ENCODE results near the gene SELENOO.

The SELENOO gene

DNA sequence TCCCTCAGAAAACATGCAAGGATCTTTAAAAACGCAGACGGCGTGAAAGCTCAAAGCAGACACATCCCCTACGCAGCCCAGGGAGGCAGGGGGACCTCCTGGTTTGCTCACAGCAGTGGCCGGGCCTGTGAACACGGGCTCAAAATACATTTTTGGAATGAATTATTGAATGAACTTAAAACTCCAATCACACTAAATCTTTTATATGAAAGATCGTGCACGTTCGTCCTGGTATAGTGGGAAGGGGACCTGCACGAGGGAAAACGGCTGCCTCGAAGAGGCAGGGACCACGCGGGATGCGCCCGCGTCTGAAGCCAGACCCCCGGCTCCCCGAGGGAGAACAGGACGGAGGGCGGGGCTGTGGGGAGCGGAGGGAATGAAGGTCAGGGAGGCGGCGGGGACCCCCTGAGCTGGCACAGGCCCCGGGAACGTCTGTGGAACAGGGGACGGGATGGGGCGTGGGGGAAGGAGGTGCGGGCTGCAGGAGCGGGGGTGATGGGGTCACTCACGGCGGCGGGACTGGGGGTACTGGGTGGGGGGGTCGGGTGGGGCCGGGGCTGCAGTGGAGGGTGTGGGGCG lies 31.5 kb upstream of the SELENOO start:
- no peak for DNase-seq (ENCODE audit: extremely low spot score)
- ChIA-PET CTCF (no interaction called here), POLR2A (interaction anchor here (0.6 kb wide), 1 partner anchor 46 kb away, joined by 3 read pairs; no protein-coding TSS in a partner anchor)
- TF ChIP-seq, protein P1, sequence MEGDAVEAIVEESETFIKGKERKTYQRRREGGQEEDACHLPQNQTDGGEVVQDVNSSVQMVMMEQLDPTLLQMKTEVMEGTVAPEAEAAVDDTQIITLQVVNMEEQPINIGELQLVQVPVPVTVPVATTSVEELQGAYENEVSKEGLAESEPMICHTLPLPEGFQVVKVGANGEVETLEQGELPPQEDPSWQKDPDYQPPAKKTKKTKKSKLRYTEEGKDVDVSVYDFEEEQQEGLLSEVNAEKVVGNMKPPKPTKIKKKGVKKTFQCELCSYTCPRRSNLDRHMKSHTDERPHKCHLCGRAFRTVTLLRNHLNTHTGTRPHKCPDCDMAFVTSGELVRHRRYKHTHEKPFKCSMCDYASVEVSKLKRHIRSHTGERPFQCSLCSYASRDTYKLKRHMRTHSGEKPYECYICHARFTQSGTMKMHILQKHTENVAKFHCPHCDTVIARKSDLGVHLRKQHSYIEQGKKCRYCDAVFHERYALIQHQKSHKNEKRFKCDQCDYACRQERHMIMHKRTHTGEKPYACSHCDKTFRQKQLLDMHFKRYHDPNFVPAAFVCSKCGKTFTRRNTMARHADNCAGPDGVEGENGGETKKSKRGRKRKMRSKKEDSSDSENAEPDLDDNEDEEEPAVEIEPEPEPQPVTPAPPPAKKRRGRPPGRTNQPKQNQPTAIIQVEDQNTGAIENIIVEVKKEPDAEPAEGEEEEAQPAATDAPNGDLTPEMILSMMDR (IDR thresholded peaks at IDR 0.05; ENCODE audit: control extremely low read depth, extremely low read depth, low read depth, missing control alignments) = no peak

DNA sequence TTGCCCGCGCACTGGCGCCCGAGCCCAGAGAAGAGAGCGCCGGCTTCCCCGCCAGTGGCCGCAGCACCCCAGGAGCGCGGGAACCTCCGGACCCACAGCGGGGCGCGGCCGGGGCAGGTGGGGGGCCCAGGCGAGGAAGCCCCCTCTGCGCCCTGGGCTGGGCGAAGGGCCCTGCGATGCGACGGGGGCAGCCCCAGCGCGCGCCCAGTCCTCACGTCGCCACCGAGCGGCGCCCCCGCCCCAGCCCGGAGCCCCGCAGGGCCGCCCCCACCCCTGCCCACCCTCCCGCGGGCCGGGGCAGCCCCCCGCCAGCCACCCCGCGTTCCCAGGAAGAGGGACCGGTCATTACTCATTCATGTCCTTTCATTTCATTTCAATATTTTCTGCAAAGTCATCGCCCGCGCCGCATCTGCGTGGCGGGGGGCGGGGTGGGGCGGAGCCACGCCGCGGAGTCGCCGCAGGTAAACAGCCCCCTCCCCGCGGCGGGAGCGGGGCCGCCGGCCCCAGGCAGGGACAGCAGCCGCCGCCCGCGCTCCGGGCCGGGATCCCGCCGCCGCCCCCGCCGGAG lies 31.0 kb upstream of the SELENOO start:
- ChIA-PET CTCF (no interaction called here), POLR2A (no interaction called here)
- peak; percentile 64 for DNase-seq (ENCODE audit: extremely low spot score)
- TF ChIP-seq, protein P1 (IDR thresholded peaks at IDR 0.05; ENCODE audit: control extremely low read depth, extremely low read depth, low read depth, missing control alignments) = peak; percentile 9

DNA sequence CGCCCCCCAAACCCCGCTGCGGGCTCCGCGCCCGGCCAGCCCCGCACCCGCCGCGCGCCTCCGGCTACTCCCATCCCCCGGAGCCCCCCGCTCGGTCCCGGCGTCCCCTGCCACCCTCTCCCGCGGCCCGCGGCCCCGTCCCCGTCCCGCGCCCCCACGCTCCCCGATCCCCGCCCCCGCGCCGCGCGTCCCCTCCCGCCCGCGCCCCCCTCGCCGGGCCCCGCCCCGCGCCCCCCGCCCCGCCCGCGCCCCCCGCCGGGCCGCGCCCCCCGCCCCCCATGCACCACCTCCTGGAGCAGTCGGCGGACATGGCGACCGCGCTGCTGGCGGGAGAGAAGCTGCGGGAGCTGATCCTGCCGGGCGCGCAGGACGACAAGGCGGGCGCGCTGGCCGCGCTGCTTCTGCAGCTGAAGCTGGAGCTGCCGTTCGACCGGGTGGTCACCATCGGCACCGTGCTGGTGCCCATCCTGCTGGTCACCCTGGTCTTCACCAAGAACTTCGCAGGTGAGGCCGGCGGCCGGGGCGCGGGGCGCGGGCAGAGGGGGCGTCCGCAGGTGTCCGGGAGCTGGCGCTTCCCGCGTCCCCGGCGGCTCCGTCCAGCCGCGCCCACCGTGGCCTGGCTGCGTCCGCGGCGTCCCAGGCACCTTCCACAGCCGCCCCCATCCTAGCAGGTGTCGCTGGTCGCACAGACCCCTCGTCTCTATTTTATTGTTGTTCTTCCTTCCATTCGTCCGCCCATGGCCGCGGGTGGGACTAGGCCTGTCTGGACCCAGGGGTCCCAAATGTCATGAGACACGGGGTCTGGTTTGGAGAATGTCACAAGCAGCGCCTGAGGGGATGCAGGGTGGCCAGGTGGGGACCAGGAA lies 30.1 kb upstream of the SELENOO start, which contains the start of gene PANX2:
Gene PANX2 (plus strand): TSS at position 279 of the 866 bp plus-strand sequence. CDS start 0 bp downstream, at position 279.
- TF ChIP-seq, protein P1 (IDR thresholded peaks at IDR 0.05; ENCODE audit: control extremely low read depth, extremely low read depth, low read depth, missing control alignments) = no peak
- POLR2A ChIA-PET = no interaction called here
- DNase-seq (ENCODE audit: extremely low spot score) = no peak
- CTCF ChIA-PET = interaction anchor here (1.6 kb wide), 1 partner anchor 17 kb away, joined by 4 read pairs; no protein-coding TSS in a partner anchor

DNA sequence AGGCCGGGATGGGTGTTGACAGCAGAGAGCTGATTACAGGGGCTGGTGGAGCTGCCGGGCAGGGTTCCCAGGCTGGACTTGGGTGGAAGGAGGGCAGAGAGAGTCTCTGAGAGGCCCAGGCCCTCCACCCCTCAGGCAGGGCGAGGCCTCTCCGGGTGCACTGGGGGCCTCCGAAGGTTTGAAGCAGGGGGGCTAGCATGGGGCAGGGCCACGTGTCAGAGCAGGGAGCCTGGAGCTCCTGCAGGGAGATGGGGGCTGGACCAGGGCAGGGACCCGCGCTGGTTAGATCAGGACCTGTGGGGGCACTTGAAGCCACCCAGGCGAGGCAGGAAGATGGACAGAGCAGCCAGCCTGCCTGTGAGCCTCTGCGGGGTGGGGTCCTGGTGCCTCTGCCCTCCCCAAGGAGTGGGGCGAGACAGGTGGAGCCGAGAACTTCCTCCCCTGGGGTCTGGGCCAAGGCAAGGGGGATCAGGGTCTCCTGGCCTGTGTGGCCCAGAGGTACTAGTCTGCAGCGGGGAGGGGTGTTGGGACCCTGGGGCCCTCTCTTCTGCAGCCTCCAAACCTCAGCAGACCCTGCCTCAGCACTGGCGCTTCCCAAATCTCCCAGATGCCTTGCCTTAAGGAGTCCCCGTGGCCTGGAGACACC lies 29.4 kb upstream of the SELENOO start:
- CTCF ChIA-PET = interaction anchor here (1.6 kb wide), 1 partner anchor 16 kb away, joined by 4 read pairs; no protein-coding TSS in a partner anchor
- POLR2A ChIA-PET = interaction anchor here (0.7 kb wide), 1 partner anchor 13 kb away, joined by 4 read pairs; no protein-coding TSS in a partner anchor
- TF ChIP-seq, protein P1 (IDR thresholded peaks at IDR 0.05; ENCODE audit: control extremely low read depth, extremely low read depth, low read depth, missing control alignments) = no peak
- no peak for DNase-seq (ENCODE audit: extremely low spot score)

DNA sequence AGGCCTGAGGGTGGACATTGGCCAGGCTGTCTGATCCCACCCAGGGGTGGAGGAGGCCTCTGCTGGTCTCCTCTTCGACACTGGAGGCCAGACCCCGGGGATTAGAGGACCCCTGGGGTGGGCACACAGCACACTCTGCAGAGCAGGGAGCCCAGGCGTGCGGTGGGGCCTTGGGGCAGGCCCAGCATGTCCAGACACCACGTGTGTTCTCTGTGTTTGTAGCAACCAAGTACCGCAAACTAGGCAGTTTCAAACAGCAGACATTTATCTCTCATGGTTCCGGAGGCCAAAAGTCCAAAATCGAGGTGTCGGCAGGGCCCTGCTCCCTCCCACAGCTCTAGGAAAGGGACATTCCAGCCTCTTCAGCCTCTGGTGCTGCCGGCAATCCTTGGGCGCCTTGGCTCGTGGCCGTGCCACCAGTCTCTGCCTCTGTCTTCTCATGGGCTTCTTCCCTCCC lies 28.8 kb upstream of the SELENOO start:
- no peak for DNase-seq (ENCODE audit: extremely low spot score)
- ChIA-PET POLR2A (interaction anchor here (0.7 kb wide), 1 partner anchor 12 kb away, joined by 4 read pairs; no protein-coding TSS in a partner anchor), CTCF (interaction anchor here (1.6 kb wide), 1 partner anchor 15 kb away, joined by 4 read pairs; no protein-coding TSS in a partner anchor)
- TF ChIP-seq, protein P1 (IDR thresholded peaks at IDR 0.05; ENCODE audit: control extremely low read depth, extremely low read depth, low read depth, missing control alignments) = no peak
